Loucy (cell line): ENCODE results near the gene SHISA6.

Source experiments
- H2AFZ ChIP-seq: fragments of 200-600 bp; sonication (generic); 2 replicates; pipeline ENCODE4 v1.6.0; 2016; ENCODE audit warnings: antibody characterized with exemption, mild to moderate bottlenecking, low read length, moderate library complexity
- H3F3A ChIP-seq: fragments of 200-600 bp; 2 replicates; pipeline ENCODE4 v1.6.0; 2016; ENCODE audit warnings: antibody characterized with exemption, low read depth, mild to moderate bottlenecking
- H3K27me3 ChIP-seq: fragments of 200-600 bp; sonication (generic); 2 replicates; pipeline ENCODE4 v1.6.1; 2014; ENCODE audit warnings: low read length, mild to moderate bottlenecking; ENCODE audit not compliant: insufficient read depth, poor library complexity, severe bottlenecking
- H3K36me3 ChIP-seq: fragments of 200-600 bp; sonication (generic); 2 replicates; pipeline ENCODE4 v1.6.1; 2016; ENCODE audit warnings: low read length; ENCODE audit not compliant: insufficient read depth
- H3K4me1 ChIP-seq: fragments of 200-600 bp; sonication (generic); 2 replicates; pipeline ENCODE4 v1.5.1; 2014; ENCODE audit warnings: low read length, mild to moderate bottlenecking; ENCODE audit not compliant: insufficient read depth, poor library complexity, severe bottlenecking
- H3K4me2 ChIP-seq: fragments of 200-600 bp; sonication (generic); 2 replicates; pipeline ENCODE4 v1.6.0; 2014; ENCODE audit warnings: antibody characterized with exemption, low read length, low read depth, mild to moderate bottlenecking; ENCODE audit not compliant: poor library complexity, severe bottlenecking
- H3K4me3 ChIP-seq: fragments of 200-600 bp; sonication (generic); 2 replicates; pipeline ENCODE4 v1.5.1; 2014; ENCODE audit warnings: low read length, mild to moderate bottlenecking, mixed read lengths; ENCODE audit not compliant: poor library complexity, severe bottlenecking
- H3K79me2 ChIP-seq: fragments of 200-600 bp; sonication (generic); 2 replicates; pipeline ENCODE4 v1.6.1; 2014; ENCODE audit warnings: low read length; ENCODE audit not compliant: insufficient read depth
- H3K9ac ChIP-seq: fragments of 200-600 bp; sonication (generic); 2 replicates; pipeline ENCODE4 v1.6.0; 2014; ENCODE audit warnings: mild to moderate bottlenecking, low read depth, low read length, moderate library complexity; ENCODE audit not compliant: poor library complexity, severe bottlenecking
- H3K9me2 ChIP-seq: fragments of 200-600 bp; sonication (generic); replicated peaks from 2 replicates; pipeline ENCODE4 v1.6.1; 2016; ENCODE audit warnings: low read depth, low read length, mixed read lengths
- H3K9me3 ChIP-seq: fragments of 200-600 bp; sonication (generic); 2 replicates; pipeline ENCODE4 v1.6.1; 2014; ENCODE audit warnings: mild to moderate bottlenecking, antibody characterized with exemption, low read length, low read depth; ENCODE audit not compliant: insufficient read depth
- H4K20me1 ChIP-seq: fragments of 200-600 bp; sonication (generic); 2 replicates; pipeline ENCODE4 v1.6.0; 2014; ENCODE audit warnings: antibody characterized with exemption, low read length, mild to moderate bottlenecking; ENCODE audit not compliant: insufficient read depth, poor library complexity, severe bottlenecking
- CTCF ChIP-seq: fragments of 200-600 bp; sonication (generic); conservative IDR thresholded peaks from 2 replicates; pipeline ENCODE4 v1.5.1; 2014; ENCODE audit warnings: mild to moderate bottlenecking, antibody characterized with exemption, low read length
- EZH2phosphoT487 ChIP-seq: fragments of 200-600 bp; IDR thresholded peaks from 2 replicates; pipeline ENCODE4 v1.6.1; 2018; ENCODE audit warnings: antibody characterized with exemption, mild to moderate bottlenecking, moderate library complexity, borderline replicate concordance

Gene SHISA6

DNA sequence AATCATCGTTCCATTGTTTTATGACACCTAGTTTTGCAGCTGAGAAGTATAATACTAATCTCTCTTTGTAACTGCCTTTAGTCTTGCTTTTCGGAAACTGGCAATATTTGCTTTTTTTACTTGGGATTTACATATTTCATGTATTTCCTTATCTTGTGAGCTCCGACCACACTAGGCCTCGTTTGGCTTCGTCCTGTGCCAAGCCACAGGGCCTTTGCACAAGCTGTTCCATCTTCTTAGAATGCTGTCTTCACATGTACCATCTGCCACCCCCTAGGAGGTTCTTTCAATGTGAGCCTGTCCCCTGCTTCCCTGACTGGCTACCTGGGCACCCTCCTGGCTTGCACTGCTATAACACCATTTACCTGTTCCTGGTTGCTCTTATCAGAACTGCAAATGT is 77.2 kb downstream of the SHISA6 start:
- H3K9me2 ChIP-seq: no peaks in the 10 kb centered on the region
- no peaks in the 10 kb centered on the region for H3K4me1 ChIP-seq
- TF ChIP-seq CTCF: no peak
- TF ChIP-seq EZH2phosphoT487: no peak
- H4K20me1 ChIP-seq: no peaks in the 10 kb centered on the region
- no peak overlapping the region for H2AFZ ChIP-seq
- H3F3A ChIP-seq: no peaks in the 10 kb centered on the region
- H3K4me2 ChIP-seq: no peak overlapping the region
- no peaks in the 10 kb centered on the region for H3K79me2 ChIP-seq
- no peak overlapping the region for H3K9ac ChIP-seq
- H3K27me3 ChIP-seq: no peaks in the 10 kb centered on the region
- no peaks in the 10 kb centered on the region; the same call in 1 of the 2 replicates for H3K9me3 ChIP-seq
- no peak overlapping the region for H3K4me3 ChIP-seq
- H3K36me3 ChIP-seq: no peaks in the 10 kb centered on the region

DNA sequence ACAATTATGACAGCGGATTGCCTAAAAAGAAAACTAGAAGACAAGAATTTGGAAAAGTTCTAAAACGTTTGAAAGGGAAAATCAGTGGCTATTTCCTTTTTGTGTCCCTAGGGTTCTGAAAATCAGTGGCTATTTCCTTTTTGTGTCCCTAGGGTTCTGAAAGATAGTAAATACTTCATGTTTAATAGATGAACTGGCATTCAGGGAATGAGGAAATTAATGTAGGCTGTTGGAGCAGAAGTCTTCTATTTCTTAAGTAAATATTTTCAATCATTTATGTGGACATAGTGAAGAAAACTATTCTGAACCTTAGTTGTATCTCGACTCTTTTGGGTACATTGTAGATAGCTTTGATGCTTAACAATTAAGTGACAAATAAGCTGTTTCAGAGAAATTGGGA is 78.9 kb downstream of the SHISA6 start:
- TF ChIP-seq EZH2phosphoT487 (no peak), CTCF (no peak)
- H3K4me2 ChIP-seq: no peak overlapping the region
- no peaks in the 10 kb centered on the region for H3K79me2 ChIP-seq
- H3F3A ChIP-seq: no peaks in the 10 kb centered on the region
- H3K4me3 ChIP-seq: no peak overlapping the region
- H3K4me1 ChIP-seq: no peaks in the 10 kb centered on the region
- no peaks in the 10 kb centered on the region for H3K27me3 ChIP-seq
- no peaks in the 10 kb centered on the region; the same call in 1 of the 2 replicates for H3K9me3 ChIP-seq
- H3K9ac ChIP-seq: no peak overlapping the region
- no peaks in the 10 kb centered on the region for H3K36me3 ChIP-seq
- no peak overlapping the region for H2AFZ ChIP-seq
- H3K9me2 ChIP-seq: no peaks in the 10 kb centered on the region
- no peaks in the 10 kb centered on the region for H4K20me1 ChIP-seq

DNA sequence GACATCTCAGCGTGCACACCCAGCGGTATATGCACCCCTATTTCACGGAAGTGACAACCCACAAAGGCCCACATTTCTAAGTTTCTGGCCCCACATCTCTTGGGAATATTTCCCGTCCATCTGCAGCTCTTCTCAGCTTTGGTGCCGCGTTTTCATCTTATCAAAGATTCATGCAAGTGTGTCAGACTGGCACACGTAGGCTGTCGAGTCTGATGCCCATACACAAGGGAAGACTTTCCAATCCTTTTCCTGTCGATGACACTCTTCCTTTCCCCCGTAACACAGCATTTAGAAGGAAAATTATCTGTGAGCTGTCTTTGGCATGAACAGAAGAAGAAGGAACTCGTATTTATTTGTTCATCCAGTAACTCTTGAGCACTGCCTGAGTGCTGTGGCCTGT is 83.0 kb downstream of the SHISA6 start:
- TF ChIP-seq CTCF (no peak), EZH2phosphoT487 (no peak)
- no peaks in the 10 kb centered on the region for H3K79me2 ChIP-seq
- no peaks in the 10 kb centered on the region for H3F3A ChIP-seq
- H2AFZ ChIP-seq: no peak overlapping the region
- no peaks in the 10 kb centered on the region for H3K36me3 ChIP-seq
- no peaks in the 10 kb centered on the region for H3K4me1 ChIP-seq
- no peak overlapping the region for H3K4me3 ChIP-seq
- H3K9me3 ChIP-seq: no peaks in the 10 kb centered on the region; the same call in 1 of the 2 replicates
- no peaks in the 10 kb centered on the region for H4K20me1 ChIP-seq
- H3K27me3 ChIP-seq: no peaks in the 10 kb centered on the region
- no peak overlapping the region for H3K9ac ChIP-seq
- no peaks in the 10 kb centered on the region for H3K9me2 ChIP-seq
- no peak overlapping the region for H3K4me2 ChIP-seq
